GM21526 (cell line): Measurements from ENCODE around the gene DCAF15.

Source experiments
- ATAC-seq: cut with Tn5 transposase; IDR thresholded peaks from one replicate; pipeline ENCODE4 v1.9.1; 2021; ENCODE audit warnings: moderate library complexity; ENCODE audit not compliant: unreplicated experiment, low FRiP score

DCAF15 gene

GRCh38 chr19:14006766-14007562, 54.7 kb downstream of the DCAF15 start:
- ATAC-seq, result peak; percentile 23
